Dorsolateral prefrontal cortex (tissue), 118 donors: ENCODE results near the gene OR2B6. TPM values are rescaled to one million over a fixed set of nuclear protein-coding genes. Genes with fewer than 3 reads are reported as not detected.

Experiments
- total RNA-seq, 120 experiments: library from RNA; stranded (reverse); gene quantifications; one replicate each; pipeline versions ENCODE4 v1.2.3 to v1.2.4, GENCODE V29; 2022

The OR2B6 gene
- total RNA-seq, 120 experiments from 2014 or later, result not detected

Other genes starting within 250 kb of the OR2B6 start
- not detected for gene OR2B2, start 44.8 kb upstream of the OR2B6 start, total RNA-seq
- gene ZNF165, start 123.3 kb downstream of the OR2B6 start, total RNA-seq, result 1 to 10 TPM in 77 of 120 experiments, under 1 TPM in 43; 0.39 to 2.3 (median 1.2) TPM
- 10 to 100 TPM in 4 of 120 experiments, 1 to 10 TPM in 116; 3.4 to 11.1 (median 6.4) TPM for gene ZSCAN16, start 167.4 kb downstream of the OR2B6 start, total RNA-seq
- 10 to 100 TPM; 22.4 to 45.0 (median 33.2) TPM for gene ZKSCAN8, start 184.6 kb downstream of the OR2B6 start, total RNA-seq